ENCODE data around the gene GSTP1.
"Not testable (repeated sequence)": the region's sequence is repeated elsewhere in the genome, so short reads cannot be mapped to it uniquely, and the experiment has no call there.

The GSTP1 gene

DNA sequence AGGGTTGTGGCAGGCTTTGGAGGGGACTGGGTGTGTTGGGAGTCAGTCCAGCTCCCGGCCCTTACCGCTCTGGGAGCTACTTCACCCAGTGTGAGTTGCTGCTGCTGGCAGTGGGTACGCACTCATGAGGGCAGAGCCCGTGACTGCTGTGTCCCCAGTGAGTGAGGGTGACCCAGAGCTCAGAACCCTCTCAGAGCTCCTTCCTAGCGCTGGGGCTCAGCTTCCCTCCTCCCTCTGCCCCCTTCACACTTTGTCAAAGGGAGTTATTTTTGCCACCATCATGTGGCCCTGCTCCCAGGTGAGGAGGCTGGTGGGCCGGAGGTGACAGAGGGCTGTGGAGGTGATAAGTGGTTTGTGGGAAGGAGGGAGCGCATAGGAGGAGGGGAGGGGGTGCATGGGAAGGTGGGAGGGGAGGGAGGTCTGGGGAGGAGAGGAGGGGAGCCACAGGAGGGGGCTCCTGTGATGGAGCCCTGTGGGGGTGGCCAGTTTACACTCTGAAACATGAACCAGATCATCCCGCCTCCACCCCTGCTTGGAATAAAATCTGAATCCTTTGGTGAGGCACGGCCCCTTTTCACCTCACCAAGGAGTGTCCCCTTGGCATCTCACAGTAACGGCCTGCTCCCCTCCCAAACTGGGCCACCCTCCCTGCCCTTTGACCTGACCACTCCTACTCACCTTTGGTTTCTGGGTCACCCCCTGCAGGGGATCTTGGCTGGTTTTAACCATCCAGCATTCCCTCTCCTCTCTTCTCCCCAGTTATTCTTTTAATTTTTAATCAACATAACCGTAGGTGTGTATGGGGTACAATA lies 33.0 kb downstream of the GSTP1 start:
- DNase-seq, result no peak

DNA sequence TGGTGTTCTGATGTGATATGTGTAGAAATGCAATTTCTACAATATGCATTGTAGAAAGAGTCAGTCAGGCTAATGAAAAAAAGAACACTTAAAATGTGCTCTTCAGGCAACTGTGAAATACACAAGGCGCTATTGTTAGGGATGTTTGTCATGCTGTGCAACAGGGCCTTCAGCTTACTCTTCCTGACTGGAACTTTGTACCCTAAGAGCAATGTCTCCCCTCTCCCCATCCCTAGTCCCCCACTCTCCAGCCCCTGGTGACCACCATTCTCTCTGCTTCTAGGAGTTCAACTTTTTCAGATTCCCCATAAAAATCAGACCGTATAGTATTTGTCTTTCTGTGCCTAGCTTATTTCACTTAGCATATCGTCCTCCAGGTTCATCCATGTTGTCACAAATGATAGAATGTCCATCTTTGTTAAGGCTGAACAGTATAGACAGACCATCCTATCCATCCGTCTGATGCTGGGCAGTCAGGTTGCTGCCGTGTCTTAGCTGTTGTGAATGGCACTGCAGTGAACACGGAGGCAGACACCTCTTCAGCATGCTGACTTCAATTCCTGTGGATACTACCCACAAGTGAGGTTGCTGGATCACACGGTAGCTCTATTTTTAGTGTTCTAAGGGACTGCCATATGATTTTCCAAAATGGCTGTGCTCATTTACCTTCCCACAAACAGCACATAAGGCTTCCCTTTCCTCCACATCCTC lies 33.8 kb downstream of the GSTP1 start:
- DNase-seq, result no peak

DNA sequence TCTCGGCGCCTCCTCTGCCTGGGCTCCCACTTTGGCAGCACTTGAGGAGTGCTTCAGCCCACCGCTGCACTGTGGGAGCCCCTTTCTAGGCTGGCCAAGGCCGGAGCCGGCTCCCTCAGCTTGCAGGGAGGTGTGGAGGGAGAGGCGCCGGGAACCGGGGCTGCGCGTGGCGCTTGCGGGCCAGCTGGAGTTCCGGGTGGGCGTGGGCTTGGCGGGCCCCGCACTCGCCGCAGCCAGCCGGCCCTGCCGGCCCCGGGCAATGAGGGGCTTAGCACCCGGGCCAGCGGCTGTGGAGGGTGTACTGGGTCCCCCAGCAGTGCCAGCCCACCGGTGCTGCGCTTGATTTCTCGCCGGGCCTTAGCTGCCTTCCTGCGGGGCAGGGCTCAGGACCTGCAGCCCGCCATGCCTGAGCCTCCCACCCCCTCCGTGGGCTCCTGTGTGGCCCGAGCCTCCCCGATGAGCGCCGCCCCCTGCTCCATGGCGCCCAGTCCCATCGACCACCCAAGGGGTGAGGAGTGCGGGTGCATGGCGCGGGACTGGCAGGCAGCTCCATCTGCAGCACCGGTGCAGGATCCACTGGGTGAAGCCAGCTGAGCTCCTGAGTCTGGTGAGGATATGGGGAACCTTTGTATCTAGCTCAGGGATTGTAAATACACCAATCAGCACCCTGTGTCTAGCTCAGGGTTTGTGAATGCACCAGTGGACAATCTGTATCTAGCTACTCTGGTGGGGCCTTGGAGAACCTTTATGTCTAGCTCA lies 35.5 kb downstream of the GSTP1 start:
- DNase-seq, result not testable (repeated sequence)

DNA sequence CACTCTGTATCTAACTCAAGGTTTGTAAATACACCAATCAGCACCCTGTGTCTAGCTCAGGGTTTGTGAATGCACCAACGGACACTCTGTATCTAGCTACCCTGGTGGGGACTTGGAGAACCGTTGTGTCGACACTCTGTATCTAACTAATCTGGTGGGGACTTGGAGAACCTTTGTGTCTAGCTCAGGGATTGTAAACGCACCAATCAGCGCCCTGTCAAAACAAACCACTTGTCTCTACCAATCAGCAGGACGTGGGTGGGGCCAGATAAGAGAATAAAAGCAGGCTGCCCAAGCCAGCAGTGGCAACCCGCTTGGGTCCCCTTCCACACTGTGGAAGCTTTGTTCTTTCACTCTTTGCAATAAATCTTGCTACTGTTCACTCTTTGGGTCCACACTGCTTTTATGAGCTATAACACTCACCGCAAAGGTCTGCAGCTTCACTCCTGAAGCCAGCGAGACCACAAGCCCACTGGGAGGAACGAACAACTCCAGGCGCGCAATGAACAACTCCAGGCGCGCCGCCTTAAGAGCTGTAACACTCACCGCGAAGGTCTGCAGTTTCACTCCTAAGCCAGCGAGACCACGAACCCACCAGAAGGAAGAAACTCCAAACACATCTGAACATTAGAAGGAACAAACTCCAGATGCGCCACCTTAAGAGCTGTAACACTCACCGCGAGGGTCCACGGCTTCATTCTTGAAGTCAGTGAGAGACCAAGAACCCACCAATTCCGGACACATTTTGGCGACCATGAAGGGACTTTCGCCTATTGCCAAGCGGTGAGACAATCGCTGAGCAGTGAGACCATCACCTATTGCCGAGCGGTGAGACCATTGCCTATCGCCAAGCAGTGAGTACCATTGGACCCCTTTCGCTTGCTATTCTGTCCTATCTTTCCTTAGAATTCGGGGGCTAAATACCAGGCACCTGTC lies 36.3 kb downstream of the GSTP1 start:
- not testable (repeated sequence) for DNase-seq

DNA sequence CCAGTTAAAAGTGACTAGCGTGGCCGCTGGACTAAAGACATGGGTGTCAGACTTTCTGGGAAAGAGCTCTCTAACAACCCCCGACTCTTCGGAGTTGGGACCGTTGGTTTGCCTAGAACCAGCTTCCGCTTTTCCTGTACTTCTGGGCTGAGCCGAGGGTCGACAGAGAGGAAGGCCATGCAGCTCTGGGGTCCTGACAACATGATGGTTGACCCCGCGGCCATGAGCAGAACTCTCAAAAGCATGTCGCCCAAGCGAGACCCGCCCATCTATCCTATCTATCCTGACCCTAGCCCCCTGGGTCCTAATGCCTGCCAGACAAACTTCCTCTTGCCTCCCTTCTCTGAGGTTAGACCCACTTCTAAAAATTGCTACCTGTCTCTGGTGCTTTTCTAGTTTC lies 37.0 kb downstream of the GSTP1 start:
- DNase-seq, result not testable (repeated sequence)

DNA sequence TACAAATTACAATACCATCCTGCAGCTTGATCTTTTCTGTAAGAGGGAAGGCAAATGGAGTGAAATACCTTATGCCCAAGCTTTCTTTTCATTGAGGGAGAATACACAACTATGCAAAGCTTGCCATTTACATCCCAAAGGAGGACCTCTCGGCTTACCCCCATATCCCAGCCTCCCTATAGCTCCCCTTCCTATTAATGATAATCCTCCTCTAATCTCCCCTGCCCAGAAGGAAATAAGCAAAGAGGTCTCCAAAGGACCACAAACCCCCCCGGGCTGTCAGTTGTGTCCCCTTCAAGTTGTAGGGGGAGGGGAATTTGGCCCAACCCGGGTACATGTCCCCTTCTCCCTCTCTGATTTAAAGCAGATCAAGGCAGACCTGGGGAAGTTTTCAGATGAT lies 38.3 kb downstream of the GSTP1 start:
- not testable (repeated sequence) for DNase-seq

DNA sequence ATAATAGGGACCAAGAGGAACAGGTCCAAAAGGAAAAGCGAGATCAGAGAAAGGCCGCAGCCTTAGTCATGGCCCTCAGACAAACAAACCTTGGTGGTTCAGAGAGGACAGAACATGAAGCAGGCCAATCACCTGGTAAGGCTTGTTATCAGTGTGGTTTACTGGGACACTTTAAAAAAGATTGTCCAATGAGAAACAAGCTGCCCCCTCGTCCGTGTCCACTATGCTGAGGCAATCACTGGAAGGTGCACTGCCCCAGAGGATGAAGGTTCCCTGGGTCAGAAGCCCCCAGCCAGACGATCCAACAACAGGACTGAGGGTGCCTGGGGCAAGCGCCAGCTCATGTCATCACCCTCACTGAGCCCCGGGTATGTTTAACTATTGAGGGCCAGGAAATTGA lies 39.3 kb downstream of the GSTP1 start:
- not testable (repeated sequence) for DNase-seq

DNA sequence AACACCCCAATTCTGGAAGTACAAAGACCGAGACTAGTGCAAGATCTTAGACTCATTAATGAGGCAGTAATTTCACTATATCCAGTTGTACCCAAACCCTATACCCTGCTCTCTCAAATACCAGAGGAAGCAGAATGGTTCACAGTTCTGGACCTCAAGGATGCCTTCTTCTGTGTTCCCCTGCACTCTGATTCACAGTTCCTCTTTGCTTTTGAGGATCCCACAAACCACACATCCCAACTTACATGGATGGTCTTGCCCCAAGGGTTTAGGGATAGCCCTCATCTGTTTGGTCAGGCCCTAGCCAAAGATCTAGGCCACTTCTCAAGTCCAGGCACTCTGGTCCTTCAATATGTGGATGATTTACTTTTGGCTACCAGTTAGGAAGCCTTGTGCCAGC lies 40.2 kb downstream of the GSTP1 start:
- DNase-seq, result not testable (repeated sequence)

DNA sequence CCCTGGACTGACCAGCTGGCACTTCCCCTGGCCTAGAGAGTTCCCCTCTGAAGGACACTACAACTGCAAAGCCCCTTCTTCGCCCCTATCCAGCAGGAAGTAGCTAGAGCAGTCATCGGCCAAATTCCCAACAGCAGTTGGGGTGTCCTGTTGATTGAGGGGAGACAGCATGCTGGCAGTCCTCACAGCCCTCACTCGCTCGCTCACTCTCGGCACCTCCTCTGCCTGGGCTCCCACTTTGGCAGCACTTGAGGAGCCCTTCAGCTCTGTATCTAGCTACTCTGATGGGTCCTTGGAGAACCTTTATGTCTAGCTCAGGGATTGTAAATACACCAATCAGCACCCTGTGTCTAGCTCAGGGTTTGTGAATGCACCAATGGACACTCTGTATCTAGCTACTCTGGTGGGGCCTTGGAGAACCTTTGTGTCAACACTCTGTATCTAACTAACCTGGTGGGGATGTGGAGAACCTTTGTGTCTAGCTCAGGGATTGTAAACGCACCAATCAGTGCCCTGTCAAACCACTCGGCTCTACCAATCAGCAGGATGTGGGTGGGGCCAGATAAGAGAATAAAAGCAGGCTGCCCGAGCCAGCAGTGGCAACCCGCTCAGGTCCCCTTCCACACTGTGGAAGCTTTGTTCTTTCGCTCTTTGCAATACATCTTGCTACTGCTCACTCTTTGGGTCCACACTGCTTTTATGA lies 42.7 kb downstream of the GSTP1 start:
- DNase-seq, result not testable (repeated sequence)

DNA sequence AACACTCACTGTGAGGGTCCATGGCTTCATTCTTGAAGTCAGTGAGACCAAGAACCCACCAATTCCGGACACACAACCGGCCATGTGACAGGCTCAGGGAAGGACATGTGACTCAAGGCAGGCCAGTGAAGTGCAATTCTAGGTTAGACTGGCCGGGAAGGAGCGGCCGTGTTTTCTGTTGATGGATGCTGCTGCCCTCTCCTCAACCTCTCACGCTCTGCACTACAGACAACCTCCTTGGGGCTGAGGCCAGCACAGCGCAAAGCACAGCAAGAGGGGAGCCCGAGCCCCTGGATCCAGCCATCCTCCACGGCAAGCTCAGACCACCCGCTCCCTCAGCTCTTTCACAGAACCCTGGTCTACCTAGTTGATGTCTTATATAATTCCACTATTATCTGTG lies 43.4 kb downstream of the GSTP1 start:
- DNase-seq, result no peak

DNA sequence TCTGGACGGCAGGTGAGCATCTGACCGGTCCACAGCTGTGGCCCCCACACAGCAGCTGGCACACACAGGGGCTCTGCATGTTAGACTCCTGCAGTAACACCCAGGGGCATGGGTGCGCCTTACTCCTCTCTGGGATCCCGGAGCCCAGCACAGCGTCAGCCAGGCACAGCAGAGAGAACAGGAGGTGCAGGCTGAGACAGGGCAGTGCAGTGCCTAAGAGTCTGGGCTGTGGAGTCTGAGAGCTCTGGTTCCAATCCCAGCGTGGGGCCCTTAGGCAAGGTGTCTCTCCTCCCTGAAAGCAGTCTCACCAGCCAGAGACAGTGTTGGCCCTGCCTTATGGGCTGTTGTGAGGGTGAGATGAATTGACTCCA lies 43.8 kb downstream of the GSTP1 start:
- DNase-seq, result no peak

DNA sequence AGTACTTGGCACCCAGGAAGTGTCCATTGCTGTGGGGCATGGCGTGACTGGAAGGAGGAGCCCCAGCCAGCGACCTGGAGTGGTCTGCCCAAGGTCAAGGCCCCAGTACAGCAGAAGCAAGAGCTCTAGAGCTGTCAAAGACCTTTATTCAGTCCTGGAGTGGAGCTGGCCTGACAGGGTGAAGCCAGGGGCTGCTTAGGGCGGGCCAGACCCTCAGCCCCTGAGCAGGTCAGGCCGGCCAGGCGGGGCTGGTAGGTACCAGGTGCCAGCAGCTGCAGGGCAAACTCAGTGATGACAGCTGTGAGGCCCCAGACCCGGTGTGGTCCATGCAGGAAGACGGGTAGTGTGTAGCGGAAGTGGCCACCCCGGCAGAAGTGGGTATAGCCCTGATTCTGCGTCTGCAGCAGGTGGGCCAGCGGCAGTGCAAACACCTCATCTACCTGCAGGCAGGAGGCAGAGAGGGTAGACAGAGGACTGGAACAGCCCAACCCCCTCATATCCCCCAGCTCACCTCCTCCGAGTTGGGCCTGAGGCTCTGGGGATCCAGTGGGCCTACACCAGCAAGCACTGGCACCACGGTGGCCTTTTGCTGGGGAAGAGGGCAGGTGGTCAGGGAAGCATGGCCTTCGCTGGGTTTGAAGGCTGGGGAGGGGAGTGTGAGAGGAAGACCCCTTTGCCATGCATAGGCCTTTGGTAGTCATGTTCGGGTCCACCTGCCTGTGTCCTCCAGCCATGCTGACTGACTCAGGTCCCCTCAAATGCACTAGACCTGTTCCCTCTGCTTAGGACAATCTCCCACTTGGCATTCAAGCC lies 44.4 kb downstream of the GSTP1 start:
- no peak for DNase-seq

DNA sequence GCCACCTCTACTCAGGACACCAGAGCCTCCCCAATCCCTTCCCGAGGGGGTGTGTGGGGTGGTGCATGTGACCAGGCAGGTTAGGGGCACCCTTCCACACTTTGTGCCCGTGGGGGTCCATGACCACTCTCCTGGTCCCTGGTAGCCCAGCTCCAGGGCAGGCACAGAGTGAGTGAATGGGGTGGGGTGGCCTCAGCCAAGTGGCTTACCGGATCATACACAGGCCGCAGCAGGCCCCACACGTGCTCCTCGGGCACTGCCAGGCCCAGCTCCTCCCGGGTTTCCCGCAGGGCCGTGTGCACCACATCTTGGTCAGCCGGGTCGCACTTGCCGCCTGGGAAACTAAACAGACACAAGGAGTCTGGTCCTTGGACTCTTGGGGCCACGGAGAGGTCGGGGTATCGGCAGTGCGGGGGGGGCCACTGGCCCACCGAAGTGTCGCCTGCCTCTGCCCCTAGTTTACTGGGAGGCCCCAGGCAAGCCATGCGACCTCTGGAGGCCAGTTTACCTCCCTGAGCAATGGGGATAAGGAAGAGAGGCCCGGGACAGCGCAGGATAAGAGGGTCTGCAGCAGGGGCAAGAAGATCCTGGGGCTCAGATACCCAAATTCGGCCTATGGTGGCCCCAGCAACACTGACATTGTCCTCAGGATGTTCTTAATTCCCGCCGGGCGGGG lies 45.2 kb downstream of the GSTP1 start:
- no peak for DNase-seq

DNA sequence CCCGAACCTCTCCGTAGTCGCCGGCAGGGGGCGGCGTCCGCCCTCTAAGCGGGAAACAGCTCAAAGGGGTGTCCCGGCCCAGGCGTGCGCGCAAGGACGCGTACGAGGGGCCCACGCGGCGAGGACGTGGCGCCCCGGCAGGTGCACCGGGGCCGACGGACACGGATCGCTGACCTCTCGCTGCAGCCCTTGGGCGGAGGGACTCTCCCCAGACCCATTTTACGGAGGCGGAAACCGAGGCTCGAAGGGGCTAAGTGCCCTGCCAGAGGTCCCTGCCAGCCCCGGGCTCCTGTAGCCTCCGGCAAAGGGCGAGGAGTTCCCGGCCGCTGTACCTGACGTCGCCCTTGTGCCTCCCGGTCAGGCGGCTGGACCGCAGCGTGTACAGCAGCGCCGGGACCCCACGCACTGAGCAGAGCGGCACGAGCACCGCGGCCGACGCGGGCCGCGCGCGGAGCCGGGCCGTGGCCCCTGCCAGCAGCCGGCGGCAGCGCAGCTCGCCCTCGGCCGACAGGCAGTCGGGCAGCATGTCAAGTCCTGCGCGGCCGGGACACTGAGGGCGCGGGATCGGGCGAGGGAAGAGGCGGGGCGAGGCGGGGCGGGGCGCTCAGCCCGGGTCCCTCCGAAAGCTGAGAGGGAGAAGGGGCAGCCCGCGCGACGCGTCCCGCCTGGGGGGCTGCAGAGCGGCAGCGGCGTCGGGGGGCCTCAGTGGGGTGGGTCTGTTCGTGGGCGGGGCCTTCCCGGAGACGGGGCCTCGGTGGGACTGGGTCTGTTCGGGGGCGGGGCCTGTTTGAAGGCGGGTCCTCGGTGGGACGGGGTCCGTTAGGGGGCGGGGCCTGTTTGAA lies 46.0 kb downstream of the GSTP1 start, which contains the start of gene NUDT8:
TSS of gene NUDT8 (minus strand) at position 552 of the 842 bp plus-strand sequence. CDS start at position 526, 26 bp downstream.
- peak; percentile 69 for DNase-seq

DNA sequence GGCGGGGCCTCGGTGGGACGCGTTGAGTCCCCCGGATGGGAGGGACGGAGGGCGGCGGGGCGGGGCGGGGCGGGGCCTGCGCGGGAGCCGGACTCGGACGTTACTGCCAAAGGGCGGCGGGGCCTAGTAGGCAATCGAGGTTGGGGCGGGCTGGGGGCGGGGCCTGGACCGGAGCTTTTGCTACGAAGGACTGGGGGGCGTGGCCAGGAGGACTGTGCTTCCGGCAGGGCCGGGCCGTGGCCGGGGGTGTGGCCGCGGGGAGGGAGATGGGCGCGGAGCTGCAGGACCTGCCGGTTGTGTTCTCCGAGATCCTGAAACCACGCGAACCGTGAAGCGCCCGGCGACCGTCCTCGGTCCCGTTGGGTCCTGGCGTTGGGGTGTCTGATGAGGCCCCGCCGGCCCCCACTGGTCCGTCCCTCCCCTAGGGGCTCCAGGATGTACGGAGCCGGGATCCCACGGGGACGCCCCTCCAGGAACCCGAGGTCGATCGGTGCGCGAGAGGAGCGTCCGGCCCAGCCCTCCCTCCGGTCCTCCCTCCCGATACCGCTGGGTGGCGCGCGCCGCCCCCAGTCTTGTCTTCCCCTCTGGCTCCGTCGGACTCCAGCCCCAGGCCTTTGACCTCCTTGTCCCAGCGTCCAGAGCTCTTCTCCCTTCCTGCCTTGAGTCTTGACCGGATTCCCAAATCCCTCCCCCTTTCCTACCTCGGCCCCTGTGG lies 46.8 kb downstream of the GSTP1 start:
- peak; percentile 97 for DNase-seq

DNA sequence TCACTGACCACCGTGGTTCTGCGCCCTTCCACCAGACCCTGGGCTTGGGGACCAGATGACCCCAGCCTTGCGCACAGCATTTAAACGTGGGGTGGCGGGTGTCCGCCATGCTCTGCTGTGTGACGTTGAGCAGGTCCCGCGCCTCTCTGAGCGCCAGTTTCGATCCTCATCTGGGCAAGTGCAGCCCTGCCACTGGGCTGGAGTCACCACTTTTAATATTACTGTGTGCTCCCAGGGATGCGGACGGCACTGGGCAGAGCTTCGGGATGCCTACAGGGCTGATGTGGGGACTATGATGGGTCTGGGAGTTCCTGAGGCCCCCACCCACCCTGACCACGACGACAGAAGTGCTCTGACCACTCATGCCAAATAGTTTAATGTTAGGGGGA lies 47.3 kb downstream of the GSTP1 start:
- DNase-seq, result no peak

DNA sequence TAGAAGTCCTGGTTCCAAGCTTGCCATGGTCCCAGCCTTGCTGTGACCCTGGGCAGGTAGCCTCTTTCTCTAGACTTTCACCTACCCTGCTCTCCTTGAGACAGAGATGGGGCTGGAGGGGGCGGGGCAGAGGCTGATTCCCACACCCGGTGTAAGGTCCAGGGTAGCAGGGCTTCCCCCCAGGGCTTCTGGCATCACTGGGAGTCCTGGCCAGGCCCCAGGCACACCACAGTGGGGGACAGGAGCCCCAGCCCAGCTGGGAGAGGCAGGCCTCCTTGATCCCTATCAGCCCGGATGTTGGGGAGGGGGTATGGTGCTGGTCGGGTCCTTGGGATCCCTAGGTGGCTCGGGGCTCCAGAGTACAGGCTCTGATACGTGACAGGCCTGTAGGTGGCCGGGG lies 47.8 kb downstream of the GSTP1 start:
- DNase-seq, result no peak

DNA sequence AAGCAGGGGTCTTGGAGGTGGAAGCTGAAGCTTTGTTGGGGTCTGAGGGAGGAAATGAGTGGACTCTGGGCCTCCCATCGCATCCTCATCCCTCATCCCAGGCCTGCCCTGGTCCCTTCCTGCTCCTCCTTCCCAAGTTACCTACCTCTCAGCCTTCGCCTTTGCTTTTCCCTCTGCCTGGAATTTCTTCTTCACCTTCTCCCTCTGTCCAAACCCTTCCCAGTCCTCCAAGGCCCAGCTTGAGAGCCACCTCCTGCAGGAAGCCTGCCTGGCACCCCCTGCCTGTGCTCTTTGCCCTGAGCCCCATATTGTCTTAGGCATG lies 48.2 kb downstream of the GSTP1 start:
- no peak for DNase-seq

All from fibroblast of upper back skin (primary cell).